HG03575 (cell line): Measurements from ENCODE around the gene AP3B1.

Source experiments
- ATAC-seq: cut with Tn5 transposase; IDR thresholded peaks from one replicate; pipeline ENCODE4 v1.9.1; 2021; ENCODE audit not compliant: unreplicated experiment, insufficient number of reproducible peaks, low FRiP score; ENCODE audit errors: extremely low read depth

Gene AP3B1

GRCh38 chr5:78041805-78042204 lies 252.7 kb downstream of the AP3B1 start:
- ATAC-seq: no peak

DNA sequence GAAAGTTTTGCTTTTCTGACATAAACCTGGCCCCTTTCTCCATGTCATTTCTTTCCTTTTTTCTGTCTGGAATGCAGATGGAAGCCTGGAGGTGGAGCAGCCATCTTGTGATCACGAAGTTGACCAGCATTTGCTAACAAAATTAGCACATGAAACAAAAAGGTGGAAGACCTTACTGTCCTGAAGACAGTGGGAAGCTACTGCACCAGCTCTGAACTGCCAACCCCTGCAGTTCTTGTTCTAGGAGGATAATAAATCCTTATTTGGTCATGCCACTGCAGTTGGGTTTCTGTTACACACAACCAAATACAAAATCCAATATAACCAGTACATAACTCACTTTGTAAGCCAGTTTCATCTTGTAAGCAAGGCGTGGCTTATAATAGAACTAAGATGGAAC lies 269.0 kb downstream of the AP3B1 start:
- no peak for ATAC-seq

DNA sequence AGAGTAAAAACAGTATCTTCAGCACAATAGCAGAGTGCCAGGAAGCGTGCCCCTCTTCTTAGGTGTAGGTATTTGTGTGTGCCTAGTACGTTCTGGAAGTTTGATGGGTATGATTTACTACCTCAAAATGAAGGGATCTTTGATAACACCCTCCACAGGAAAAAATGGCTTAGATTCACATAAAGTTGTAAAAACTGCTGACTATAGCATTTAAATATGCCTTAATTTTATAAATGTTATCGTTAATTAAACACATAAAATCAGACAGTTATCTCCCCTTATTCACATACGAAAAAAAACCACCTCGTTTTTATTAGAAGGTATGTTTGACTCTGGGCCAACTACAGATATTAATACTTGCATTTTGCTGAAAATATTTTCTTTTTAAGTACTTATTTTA lies 274.8 kb downstream of the AP3B1 start:
- ATAC-seq: no peak

- ATAC-seq: no peak
Measured at GRCh38 chr5:78016863-78017529, 277.5 kb downstream of the AP3B1 start.

DNA sequence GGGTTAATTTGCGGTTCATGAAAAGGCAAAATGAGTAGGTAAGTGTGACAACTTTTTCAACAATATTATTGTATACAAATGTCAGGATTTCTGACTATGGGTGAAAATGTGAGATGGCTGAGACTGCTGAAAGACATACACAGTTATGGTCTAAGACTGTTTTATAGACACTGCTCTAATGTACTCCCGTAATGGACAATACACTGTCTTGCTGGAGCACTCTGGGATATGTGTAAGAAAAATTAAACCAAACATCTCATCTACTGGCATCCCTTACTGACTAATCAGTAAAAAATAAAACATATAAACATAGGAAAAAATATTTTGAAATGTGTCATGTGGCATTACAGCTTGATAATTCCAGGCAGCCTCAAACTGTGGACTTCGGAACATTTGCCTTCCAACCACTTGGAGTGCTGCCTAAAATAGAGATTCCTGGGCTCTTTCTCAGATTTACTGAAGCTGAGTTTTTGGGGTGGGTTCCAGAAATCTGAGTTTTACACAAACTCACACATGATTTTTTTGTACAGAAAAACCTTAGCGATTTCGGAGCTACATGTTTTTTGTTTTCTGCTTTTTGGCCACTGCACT lies 284.5 kb downstream of the AP3B1 start:
- ATAC-seq: no peak

- ATAC-seq: no peak
Measured at GRCh38 chr5:78008356-78008967, 286.0 kb downstream of the AP3B1 start.

DNA sequence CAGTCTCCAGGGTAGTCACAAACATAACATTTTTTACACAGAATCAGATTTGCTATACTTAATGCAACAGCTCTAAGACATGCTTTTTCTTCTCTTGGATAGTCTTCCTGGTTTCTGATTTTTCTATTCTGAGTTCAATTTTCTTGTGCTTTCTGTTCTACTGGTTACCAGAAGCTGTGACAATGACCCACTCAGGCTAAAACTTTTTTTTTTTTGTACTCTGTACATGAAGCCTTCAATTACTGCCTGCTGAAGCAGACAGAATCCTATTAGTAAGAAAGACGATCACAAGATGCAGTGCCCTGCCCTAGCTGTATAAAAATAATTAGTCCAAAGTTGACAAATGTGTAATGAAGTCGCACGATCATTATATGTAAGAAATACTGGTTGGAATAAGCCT lies 287.3 kb downstream of the AP3B1 start:
- no peak for ATAC-seq

DNA sequence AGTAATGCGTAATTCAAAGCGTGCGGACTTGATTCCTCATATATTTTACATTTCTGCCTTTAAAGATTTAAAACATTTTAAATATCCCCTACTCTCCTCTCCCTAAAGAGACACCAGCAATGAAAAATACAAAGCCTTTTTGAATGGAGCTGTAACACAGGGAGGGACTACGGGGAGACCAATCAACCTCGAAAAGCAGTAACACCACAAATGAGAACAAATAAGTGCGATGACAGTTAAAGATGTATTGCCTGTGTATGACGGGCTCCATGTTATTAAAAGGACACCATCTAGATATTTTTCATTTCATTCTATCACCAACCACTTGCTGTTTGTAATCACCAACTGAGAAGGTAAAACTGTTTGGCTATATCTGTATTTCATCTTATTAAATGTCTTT lies 288.0 kb downstream of the AP3B1 start:
- no peak for ATAC-seq

DNA sequence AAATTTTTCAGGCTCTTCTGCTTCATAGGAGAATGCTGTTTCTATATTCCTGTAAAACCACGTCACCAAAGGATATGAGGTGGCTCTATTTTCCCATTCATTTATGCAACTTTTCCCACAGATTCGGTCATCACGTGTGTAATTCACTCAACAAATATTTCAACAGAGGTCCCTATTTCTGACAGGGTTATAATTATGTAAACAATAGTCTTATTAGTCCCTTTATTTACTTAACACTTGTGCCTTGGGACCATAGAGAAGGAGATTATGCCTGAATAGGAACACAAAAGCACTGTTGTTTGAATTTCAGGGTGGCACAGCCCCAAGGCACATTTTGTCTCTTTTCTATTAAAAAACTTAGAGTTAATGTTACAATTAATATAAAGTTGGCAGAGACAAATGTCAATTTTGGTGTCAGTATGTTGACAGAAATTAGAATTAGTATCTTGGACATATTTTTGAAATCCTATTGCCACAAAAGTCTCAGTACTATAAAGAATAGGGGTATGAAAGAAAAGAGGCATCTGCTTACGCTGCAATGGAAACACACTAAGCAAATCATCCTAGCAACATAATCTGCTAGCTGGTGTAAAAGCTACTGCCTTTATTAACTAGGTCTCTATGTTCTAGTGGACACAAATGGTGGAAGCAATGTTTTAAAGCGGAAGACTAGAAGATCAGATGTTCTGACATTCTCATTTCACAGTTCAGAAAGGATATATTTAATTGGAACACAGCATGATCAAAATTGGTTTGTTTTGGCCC lies 289.3 kb downstream of the AP3B1 start:
- ATAC-seq: no peak

DNA sequence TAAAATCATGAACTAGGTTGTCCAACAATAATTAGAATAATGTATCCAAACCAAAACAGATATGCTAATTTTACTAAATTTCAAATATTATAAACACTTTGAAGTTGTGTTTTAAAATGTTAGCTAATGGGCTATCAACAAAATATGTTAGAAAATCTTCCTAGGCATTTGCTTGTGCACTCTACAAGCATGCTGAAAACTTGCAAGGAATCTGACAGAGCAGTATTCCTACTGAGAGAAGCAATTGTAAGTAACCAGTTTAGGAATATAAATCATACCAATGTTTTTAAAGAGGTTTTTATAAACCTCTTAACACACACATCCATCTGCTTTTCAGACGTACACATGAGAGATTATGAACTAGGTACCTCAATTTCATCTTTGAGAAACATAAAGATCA lies 289.9 kb downstream of the AP3B1 start:
- ATAC-seq: no peak

DNA sequence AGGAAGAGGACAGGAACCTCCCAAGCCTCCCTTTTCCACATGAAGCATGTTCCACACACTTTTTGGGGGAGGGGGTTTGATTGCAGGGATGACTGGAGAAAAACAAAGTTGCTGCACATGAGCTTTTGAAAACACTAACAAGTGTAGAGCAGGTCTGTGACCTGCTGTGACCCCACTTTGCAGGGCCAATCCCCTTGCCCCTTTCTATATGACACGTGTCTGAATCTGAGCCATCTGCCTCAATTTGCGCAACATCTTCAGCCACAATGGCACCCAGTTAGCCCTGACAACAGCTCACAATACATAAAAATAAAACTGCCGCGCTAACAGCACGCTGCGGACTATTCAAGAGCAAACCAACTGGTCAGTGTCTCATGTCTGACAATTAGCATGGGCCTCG lies 290.6 kb downstream of the AP3B1 start:
- no peak for ATAC-seq

- no peak for ATAC-seq
Measured at GRCh38 chr5:78003450-78003849, 291.0 kb downstream of the AP3B1 start.

DNA sequence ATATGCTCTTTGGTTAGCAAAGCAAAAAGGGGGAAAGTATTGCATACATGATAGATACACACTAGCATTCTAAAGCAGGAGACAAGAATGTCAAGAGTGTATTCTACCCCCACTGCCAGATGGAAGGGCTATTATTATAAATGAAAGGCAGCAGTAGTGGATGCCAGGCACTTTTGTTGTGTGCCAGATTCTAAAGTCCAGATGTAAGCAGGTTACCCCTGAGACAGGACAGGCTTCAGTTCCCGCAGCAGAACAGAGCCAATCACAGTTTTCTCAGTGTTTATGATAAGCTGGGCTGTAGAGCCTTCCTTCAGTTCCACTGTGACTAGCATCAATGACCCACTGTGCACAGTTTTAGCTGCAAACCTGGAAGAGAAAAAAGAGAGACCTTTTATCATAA lies 291.8 kb downstream of the AP3B1 start:
- no peak for ATAC-seq

DNA sequence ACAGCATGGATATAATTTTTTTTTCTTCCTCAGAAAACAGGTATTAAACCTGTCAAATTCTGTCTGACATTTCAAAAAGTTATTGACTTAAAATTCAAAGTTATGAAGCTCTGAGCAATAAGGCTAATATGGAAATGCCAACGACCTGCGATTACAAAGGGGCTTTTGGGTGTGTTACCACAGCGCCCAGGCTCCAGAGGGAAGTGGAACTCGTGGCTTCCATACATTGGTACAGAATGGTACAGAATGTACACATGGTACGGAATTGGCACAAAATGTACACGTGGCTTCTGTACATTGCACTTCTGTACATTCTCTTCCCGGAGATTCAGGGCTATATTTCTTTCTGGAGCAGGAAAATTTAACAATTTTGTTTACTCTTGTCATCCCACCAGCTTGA lies 293.3 kb downstream of the AP3B1 start:
- ATAC-seq: no peak

DNA sequence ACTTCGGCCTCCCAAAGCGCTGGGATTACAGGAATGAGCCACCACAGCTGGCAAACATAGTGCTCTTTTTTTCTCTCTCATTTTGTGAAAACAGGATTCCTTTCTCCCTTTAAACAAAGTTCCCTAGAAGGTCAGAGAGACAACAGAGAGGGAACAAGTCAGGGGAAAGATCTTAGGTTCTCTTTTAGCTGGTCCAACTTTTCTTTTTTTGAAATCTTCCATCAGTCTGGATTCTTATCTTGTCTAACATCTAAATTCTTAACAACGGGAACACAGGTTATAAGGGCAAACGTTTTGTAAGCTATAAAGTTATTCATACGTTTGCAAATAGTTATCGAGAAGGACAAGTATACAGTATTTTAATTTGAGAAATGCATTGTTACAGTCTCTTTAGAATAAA lies 294.3 kb downstream of the AP3B1 start:
- no peak for ATAC-seq

DNA sequence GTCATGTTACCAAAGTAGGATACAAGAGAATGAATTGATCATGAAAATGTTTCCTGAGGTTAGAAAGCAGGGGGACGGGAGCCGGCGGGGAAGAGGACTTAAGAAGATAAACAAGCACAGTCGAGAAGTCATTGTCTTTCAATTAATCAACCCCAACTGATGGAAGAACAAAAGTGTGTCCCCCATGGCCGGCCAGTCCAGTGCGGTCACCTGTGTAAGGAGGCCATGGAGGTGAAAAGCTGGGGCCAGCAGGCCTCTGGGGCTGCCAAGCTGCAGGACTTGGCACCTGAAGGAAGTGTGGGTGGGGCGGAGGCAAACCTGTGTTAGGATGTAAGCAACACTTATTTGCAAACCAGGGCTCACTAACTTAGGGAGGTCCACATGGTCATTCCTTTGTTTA lies 295.1 kb downstream of the AP3B1 start:
- ATAC-seq: no peak

- no peak for ATAC-seq
Measured at GRCh38 chr5:77996943-77997342, 297.6 kb downstream of the AP3B1 start.

DNA sequence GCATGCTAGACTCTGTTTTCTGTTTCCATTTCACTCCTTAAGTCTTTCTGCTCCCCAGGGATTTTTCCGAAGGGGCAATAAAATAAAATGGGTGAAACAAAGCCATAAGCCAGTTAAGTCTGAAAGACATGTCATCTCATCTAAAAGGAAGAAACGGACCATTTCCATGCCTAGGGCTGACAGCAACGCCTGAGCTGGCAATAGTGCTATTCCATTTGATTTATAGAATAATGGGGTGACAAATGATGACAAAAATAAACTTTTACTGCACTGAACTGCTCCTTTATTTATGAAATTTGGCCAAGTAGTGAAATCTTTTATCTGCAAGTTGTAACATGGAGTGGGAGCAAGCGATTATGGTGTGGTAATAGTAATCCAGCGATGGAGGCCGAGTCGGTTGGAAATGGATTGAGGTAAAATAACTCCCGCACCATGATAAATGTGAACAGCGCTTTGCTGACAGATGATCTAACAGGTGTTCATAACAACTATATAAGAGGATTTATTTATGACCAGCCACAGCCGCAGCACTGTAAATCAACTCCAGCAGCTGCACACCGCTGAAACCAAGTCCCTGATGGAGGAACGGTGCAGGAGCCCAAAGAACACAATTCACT lies 298.6 kb downstream of the AP3B1 start:
- no peak for ATAC-seq

DNA sequence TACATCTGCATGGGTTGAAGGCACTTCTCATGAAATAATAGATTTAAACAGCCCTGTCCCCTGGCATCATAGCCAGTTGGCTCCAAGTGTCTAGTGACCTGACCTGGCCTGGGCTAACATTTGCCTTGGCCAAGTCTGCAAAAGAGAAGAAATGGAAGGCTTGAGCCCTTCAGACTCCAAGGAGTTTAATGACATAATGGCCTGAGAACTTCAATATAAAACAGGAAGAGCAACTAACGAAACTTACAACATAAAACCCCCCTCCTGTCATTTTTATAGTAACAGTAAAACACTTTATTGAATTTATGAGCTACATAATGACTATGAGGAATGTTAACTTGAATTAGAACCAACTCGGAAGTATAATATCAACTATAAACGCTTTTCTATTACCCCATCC lies 299.6 kb downstream of the AP3B1 start:
- ATAC-seq: no peak
